Subcutaneous abdominal adipose tissue (tissue), 5 donors: ENCODE results near the gene FOXN4.
A peak's percentile ranks its signal among the peaks of the same experiment; 100 is the strongest.
"Not testable (repeated sequence)": the region's sequence is repeated elsewhere in the genome, so short reads cannot be mapped to it uniquely, and the experiment has no call there.

Experiments
- H3K27ac ChIP-seq: one replicate; pipeline ENCODE4 v1.7.0; 2013; ENCODE audit warnings: low read depth, mild to moderate bottlenecking, inconsistent platforms, low read length, moderate library complexity
- H3K27me3 ChIP-seq, 5 donors: one replicate each; pipeline ENCODE4 v1.7.0; 2013; ENCODE audit warnings: low read length in 5 of 5, inconsistent platforms in 1 of 5; ENCODE audit not compliant: control insufficient read depth in 5 of 5, insufficient read depth in 4 of 5
- H3K36me3 ChIP-seq, 5 donors: one replicate each; pipeline ENCODE4 v1.7.0; 2013; ENCODE audit warnings: low read length in 5 of 5; ENCODE audit not compliant: control insufficient read depth in 5 of 5, insufficient read depth in 5 of 5
- H3K4me1 ChIP-seq, 5 donors: one replicate each; pipeline ENCODE4 v1.7.0; 2013; ENCODE audit warnings: low read length in 5 of 5, mild to moderate bottlenecking in 3 of 5, moderate library complexity in 1 of 5; ENCODE audit not compliant: control insufficient read depth in 5 of 5, insufficient read depth in 5 of 5
- H3K4me3 ChIP-seq, 5 donors: one replicate each; pipeline ENCODE4 v1.7.0; 2013; ENCODE audit warnings: low read length in 5 of 5, low read depth in 1 of 5
- H3K9ac ChIP-seq, 5 donors: one replicate each; pipeline ENCODE4 v1.7.0; 2013; ENCODE audit warnings: low read length in 5 of 5, mild to moderate bottlenecking in 4 of 5, moderate library complexity in 3 of 5
- H3K9me3 ChIP-seq, 5 donors: one replicate each; pipeline ENCODE4 v1.7.0; 2013; ENCODE audit warnings: low read length in 5 of 5; ENCODE audit not compliant: control insufficient read depth in 5 of 5
- donor health status: healthy.
- donor health status: healthy.
- donor health status: healthy.
- donor health status: healthy.
- donor health status: healthy.

Gene FOXN4

DNA sequence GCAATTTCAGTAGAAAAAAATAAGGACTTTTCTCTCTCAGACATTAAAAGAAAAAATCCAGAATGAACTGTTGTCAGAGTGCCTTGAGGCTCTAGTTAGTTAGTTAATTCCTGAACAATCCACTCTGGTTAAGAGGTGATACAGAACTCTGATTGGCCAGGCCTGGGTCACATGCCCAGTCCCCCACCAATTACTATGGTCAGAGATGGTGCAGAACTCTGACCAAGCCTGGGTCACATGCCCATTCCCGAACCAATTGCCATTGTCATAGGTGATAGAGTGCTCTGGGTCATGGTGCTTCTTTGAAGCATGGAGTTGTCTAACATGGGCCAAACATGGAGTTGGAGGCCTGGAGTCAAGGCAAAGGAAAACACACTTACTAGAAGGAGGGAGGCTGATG lies 27.5 kb upstream of the FOXN4 start:
- Histone ChIP-seq H3K9ac (no peak overlapping the region), H3K4me3 (no peak overlapping the region), H3K27me3 (peaks cover 0 to 7% (median 3%) of the 10 kb centered on the region in 5 donors), H3K27ac (no peak overlapping the region), H3K36me3 (no peaks in the 10 kb centered on the region), H3K4me1 (no peaks in the 10 kb centered on the region), H3K9me3 (no peaks in the 10 kb centered on the region)

DNA sequence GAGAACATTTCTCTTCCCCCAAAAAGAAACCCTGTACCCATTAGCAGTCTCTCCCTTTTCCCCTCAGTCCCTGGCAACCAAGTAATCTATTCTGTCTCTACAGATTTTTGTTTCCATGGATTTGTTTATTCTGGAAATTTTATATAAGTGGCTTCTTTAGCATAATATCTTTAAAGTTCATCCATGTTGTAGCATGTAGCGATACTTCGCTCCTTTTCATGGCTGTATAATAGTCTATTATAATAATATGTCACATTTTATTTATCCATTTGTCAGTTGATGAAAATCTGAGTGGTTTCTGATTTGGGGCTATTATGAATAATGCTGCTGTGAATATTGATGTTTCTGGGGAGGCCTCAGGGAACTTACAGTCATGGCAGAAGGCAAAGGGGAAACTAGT lies 25.8 kb upstream of the FOXN4 start:
- H3K27me3 ChIP-seq: peaks cover 0 to 7% (median 2%) of the 10 kb centered on the region in 5 donors
- no peaks in the 10 kb centered on the region for H3K9me3 ChIP-seq
- H3K27ac ChIP-seq: no peak overlapping the region
- H3K9ac ChIP-seq: no peak overlapping the region
- H3K4me1 ChIP-seq: no peaks in the 10 kb centered on the region
- H3K4me3 ChIP-seq: no peak overlapping the region
- no peaks in the 10 kb centered on the region for H3K36me3 ChIP-seq

DNA sequence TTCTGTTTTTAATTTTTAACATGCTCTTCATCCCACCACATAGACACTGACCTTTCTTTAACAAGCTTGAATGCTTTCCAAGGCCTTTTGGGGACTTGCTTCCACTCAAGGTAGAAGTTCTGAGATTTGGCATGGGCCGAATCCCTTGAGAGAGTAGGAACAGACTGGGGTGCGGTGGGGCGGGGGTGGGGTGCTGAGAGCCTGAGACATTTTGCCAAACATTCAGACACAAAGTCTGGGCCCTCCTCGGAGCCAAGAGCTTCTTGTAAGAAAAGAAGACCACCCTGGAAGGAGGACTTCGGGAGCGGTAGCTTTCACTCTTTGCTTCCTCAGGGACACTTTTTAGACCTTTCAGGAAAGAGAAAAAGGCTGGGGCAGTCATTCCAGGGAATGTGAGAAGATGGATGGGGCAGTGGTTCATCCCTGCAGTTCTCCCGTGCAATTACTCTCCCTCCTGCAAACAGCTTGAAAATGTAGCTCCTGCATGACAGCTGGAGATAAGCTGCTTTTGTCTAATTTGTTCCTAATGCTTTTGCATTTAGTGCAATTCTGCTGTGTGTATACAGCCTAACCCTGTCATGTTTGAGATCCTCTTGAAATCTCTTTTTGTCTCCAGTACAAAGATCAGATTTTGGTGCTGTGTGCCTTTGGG lies 22.3 kb upstream of the FOXN4 start:
- Histone ChIP-seq H3K4me1 (no peaks in the 10 kb centered on the region), H3K36me3 (no peaks in the 10 kb centered on the region), H3K4me3 (no peak overlapping the region), H3K9me3 (no peaks in the 10 kb centered on the region), H3K27ac (no peak overlapping the region), H3K9ac (peak overlapping the region in 1 of 5 donors; percentile 30), H3K27me3 (peaks cover 0 to 7% (median 2%) of the 10 kb centered on the region in 5 donors)

DNA sequence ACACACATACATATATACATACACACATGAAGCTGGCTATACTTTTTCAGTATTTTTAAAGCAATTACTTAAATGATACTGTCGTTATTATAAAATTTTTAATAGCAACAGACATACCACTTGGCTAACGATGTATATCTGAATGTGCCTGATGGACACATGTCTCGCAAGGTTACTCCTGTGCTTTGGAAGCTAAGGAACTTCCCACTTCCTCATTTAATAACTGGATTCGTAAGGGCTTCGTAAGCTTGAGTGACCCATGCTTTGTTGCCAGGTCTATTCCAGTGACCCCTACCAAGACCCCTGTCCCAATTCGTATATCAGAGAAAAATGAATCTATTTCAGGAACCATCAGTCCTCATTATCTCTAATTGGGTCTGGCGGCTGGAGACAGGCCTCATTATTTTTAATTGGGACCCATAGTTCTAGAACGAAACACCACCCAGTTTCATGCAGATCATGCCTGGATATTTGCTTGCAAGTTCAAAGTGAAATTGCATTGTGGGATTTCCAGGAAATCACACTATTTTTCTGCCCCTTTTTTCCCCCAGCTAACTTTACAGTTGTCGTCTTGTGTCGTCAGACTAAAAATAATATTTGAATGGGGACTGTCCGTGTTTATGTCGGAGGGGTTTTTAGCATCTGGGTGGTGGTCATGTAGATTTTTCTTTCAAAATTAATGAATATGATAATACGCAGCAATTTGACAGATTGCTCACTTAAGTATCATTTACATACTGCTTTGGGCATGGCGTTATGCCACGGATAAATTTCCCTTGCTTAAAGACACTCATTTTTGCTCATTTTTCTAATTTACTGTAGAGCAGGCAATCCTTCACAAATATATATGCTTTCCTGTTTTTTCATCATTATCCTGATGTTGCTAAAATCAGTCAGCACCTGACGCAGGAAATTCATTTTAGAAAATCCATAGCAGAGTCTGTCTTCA lies 21.5 kb upstream of the FOXN4 start:
- Histone ChIP-seq H3K9ac (no peak overlapping the region), H3K4me3 (no peak overlapping the region), H3K27me3 (peaks cover 0 to 9% (median 2%) of the 10 kb centered on the region in 5 donors), H3K36me3 (no peaks in the 10 kb centered on the region), H3K27ac (no peak overlapping the region), H3K4me1 (no peaks in the 10 kb centered on the region), H3K9me3 (no peaks in the 10 kb centered on the region)

DNA sequence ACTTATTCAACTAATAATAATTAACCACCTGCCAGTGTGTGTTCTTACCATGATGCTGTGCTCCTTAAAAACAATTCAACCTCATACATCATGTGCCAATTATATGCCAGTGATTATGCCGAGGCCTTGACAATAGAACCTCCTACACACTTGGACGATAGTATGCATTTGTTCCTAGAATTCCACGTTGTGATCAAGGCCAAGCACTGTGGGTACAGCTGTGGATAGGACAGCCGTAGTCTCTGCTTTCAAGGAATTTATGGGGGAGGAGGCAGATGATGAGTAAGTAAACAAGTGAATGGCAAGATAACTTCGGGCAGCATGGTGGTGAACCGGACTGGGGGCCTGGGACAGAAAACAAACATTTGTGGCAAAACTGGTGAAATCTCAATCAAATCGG lies 20.6 kb upstream of the FOXN4 start:
- no peaks in the 10 kb centered on the region for H3K4me1 ChIP-seq
- H3K4me3 ChIP-seq: no peak overlapping the region
- H3K9ac ChIP-seq: no peak overlapping the region
- H3K27ac ChIP-seq: no peak overlapping the region
- no peaks in the 10 kb centered on the region for H3K9me3 ChIP-seq
- H3K27me3 ChIP-seq: peaks cover 0 to 9% (median 2%) of the 10 kb centered on the region in 5 donors
- no peaks in the 10 kb centered on the region for H3K36me3 ChIP-seq

DNA sequence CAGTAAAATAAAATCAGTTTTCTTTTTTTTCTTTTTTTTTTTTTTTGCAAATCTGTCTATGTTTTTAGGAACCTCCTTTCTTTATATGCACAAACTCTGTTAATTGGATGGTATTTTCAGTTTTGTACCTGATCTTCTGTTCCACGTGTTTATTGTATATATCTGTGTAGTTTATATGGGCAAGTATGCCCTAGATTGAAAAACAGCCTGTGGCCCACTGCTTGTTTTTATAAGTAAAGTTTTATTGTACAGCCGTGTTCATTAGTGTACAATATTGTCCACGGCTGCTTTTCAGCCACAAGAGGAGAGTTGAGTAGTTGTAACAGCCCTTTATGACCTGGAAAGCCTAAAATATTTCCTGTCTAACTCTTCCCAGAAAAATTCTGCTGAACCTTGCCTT lies 19.9 kb upstream of the FOXN4 start:
- no peaks in the 10 kb centered on the region for H3K9me3 ChIP-seq
- H3K9ac ChIP-seq: no peak overlapping the region
- H3K4me1 ChIP-seq: no peaks in the 10 kb centered on the region
- no peaks in the 10 kb centered on the region for H3K36me3 ChIP-seq
- H3K27me3 ChIP-seq: peaks cover under 1 to 9% (median 2%) of the 10 kb centered on the region in 5 donors
- H3K4me3 ChIP-seq: no peak overlapping the region
- no peak overlapping the region for H3K27ac ChIP-seq

DNA sequence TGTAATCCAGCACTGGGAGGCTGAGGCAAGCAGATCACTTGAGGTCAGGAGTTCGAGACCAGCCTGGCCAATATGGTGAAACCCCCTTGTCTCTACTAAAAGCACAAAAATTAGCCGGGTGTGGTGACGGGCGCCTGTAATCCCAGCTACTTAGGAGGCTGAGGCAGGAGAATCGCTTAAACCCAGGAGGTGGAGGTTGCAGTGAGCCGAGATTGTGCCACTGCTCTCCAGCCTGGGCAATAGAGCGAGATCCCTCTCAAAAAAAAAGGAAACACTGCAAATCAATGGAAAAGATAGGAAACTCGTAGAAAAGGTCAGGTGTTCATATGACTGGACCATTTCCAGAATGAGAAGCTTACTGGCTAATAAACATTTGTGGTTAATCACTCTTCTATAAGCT lies 12.2 kb upstream of the FOXN4 start:
- H3K27ac ChIP-seq, H3K9me3 ChIP-seq, H3K4me1 ChIP-seq, H3K9ac ChIP-seq, H3K36me3 ChIP-seq, H3K4me3 ChIP-seq: not testable (repeated sequence)
- peaks cover 0 to 18% (median 8%) of the 10 kb centered on the region in 5 donors for H3K27me3 ChIP-seq

DNA sequence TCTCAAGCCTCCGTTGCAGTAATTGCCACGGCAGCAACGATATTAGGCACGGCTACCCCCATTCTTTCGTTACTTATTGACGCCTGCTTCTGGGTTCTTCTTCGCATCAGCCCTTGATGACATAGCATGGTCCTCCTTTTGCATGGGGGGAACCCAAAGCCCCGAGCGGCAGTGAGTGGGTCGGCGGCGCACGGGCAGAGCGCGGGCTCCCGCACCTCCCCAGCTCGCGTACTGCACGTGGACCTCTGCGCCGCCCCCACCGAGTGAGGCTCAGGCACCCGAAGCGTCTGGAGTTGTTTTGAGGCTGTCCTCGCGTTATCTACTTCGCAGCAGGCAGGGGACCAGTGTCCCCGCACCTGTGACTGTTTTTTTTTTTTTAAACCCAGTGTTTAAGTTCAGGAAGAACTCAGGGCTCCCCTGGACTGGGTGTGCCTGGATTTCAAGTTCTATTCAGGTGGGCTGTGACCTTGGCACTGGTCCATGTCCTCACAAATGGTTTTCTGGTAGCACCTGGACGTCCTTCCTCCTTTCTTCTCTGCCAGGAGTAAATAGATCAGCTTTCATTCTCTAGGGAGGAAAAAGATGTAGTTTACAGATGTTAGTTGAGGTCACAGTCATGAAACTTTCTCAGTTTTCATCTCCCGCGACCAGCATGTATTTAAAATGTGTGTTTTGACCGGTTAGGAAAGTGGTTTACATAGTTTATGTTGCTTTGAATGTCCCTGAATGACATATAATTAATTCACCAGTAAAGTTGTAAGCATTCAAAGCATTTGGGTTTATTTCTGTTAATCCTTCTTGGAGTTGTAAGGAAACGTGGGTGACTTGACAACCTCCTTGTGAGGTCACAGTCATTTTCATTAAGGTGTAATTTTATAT lies 1.4 kb upstream of the FOXN4 start:
- Histone ChIP-seq H3K9me3 (no peaks in the 10 kb centered on the region), H3K27ac (no peak overlapping the region), H3K9ac (peak overlapping the region in 1 of 5 donors; percentile 52), H3K36me3 (no peaks in the 10 kb centered on the region), H3K4me1 (peaks cover 0 to 18% (median 17%) of the 10 kb centered on the region in 5 donors), H3K4me3 (peak overlapping the region; percentile 48 to 73 (median 61)), H3K27me3 (peaks cover 18 to 44% (median 27%) of the 10 kb centered on the region in 5 donors)

DNA sequence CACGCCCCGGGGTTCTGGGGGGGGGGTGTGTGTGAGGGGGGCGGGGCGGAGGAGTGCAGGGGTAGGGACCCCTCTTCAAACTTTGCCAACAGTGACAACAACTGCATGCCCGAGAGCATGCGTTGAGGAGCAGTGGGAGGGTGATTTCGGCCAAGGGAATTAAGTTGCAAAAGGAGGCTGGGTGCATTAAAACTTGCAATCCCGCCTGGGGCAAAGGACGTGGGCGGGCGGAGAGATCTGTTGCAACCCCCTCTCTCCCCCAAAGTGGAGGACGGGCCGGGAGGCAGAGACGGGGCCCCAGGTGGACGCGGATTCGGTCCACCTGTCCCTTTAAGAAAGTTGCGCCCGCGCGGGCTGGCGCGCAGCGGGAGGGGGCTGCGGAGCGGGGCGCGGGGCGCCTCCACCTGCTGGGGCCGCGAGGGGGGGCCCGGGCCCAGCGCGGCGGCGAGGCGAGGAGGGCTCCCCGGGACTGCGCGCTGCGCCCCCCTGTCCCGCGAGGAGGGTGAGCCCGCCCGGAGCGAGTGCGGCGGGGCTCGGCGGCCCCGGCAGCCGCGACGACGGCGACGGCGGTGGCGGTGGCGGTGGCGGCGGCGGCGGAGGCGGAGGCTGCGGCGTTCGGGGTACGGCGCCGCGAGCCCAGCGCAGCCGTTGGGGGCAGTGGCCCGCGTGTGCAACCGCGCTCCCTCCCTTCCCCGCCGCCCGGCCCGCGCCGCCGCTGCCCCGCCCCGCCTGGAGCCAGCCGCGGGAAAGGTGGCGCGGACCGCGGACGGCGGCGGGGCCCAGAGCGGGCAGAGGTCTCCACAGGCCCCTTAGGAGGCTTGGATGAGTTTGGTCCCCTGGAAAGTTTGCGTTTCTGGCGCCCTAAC lies 530 bp upstream of the FOXN4 start:
- peak overlapping the region in 1 of 5 donors; percentile 52 for H3K9ac ChIP-seq
- peaks cover 24 to 52% (median 33%) of the 10 kb centered on the region in 5 donors for H3K27me3 ChIP-seq

More for the DNA sequence above, 530 bp upstream of the FOXN4 start:
- H3K9me3 ChIP-seq: no peaks in the 10 kb centered on the region
- peaks cover 0 to 18% (median 17%) of the 10 kb centered on the region in 5 donors for H3K4me1 ChIP-seq
- H3K4me3 ChIP-seq: peak overlapping the region; percentile 59 to 73 (median 63)
- no peak overlapping the region for H3K27ac ChIP-seq
- no peaks in the 10 kb centered on the region for H3K36me3 ChIP-seq
